Measurements from ENCODE around the gene LRRC23. TPM values are rescaled to one million over a fixed set of nuclear protein-coding genes. Genes with fewer than 3 reads are reported as not detected.
"Not testable (repeated sequence)": the region's sequence is repeated elsewhere in the genome, so short reads cannot be mapped to it uniquely, and the experiment has no call there.

Gene LRRC23
- total and polyA plus RNA-seq, 2 experiments from 2014 or later = 2.4 to 9.1 TPM

- DNase-seq (ENCODE audit: low spot score) (peak; percentile 100), ATAC-seq (peak; percentile 74)
- TF ChIP-seq CREB1 (CRISPR knock-in tag; IDR thresholded peaks at IDR 0.05; ENCODE audit: low read depth) (0 out of 2 replicates have a peak, but pooled peaks have one; percentile 25), STAT1 (IDR thresholded peaks at IDR 0.05; ENCODE audit: unreplicated experiment) (no peak), POLR2AphosphoS5 (IDR thresholded peaks at IDR 0.05; ENCODE audit: low read depth) (peak; percentile 86), REST (IDR thresholded peaks at IDR 0.05; ENCODE audit: unreplicated experiment) (no peak), ETS1 (IDR thresholded peaks at IDR 0.05) (0 out of 2 replicates have a peak, but pooled peaks have one; percentile 30)
- H2AFZ ChIP-seq = peak within 1 kb of the TSS; percentile 97
- peaks cover 39% of the 10 kb centered on the region for H3K4me1 ChIP-seq (ENCODE audit: insufficient read depth)
- peak within 1 kb of the TSS; percentile 91 for H3K27ac ChIP-seq (ENCODE audit: low read depth)
- Mint-ChIP-seq H3K9me3 (no peaks in the 10 kb centered on the region; the same call in 1 of the 3 replicates), H3K4me3 (peak within 1 kb of the TSS; percentile 92), H3K4me1 (peaks cover 41% of the 10 kb centered on the region), H3K27me3 (ENCODE audit: insufficient read depth, low read depth, poor library complexity) (peaks cover 41% of the 10 kb centered on the region), H3K36me3 (ENCODE audit: low read depth) (peaks cover 45% of the 10 kb centered on the region), H3K27ac (peak within 1 kb of the TSS; percentile 93)
- H3K4me2 ChIP-seq = peak within 1 kb of the TSS; percentile 100
- peaks cover 56% of the 10 kb centered on the region for H3F3A ChIP-seq (replicated peaks; ENCODE audit: low read depth)
- H3K27me3 ChIP-seq (ENCODE audit: insufficient read depth) = no peaks in the 10 kb centered on the region
- H3K4me3 ChIP-seq = peak within 1 kb of the TSS; percentile 99
- H3K36me3 ChIP-seq (ENCODE audit: insufficient read depth) = peaks cover 14% of the 10 kb centered on the region; the same call in 1 of the 2 replicates
- peaks cover 23% of the 10 kb centered on the region for H3K79me2 ChIP-seq (replicated peaks; ENCODE audit: insufficient read depth)
- H4K20me1 ChIP-seq (replicated peaks; ENCODE audit: insufficient read depth) = peaks cover 29% of the 10 kb centered on the region
- H3K9me2 ChIP-seq (ENCODE audit: insufficient read depth) = no peaks in the 10 kb centered on the region
Measured at GRCh38 chr12:6873094-6874014, 31.3 kb upstream of the LRRC23 start, which contains the start of gene SPSB2. Gene SPSB2, minus strand, starts transcription at chr12:6873303. Its CDS starts 402 bp downstream, at chr12:6872901.

- Mint-ChIP-seq H3K4me1 (peaks cover 34% of the 10 kb centered on the region), H3K36me3 (ENCODE audit: low read depth) (peaks cover 39% of the 10 kb centered on the region), H3K27me3 (ENCODE audit: insufficient read depth, low read depth, poor library complexity) (peaks cover 34% of the 10 kb centered on the region), H3K4me3 (peak overlapping the region; percentile 77), H3K27ac (peak overlapping the region; percentile 45; the same call in 1 of the 2 replicates)
- Histone ChIP-seq H3K4me2 (peak overlapping the region; percentile 82), H3K36me3 (ENCODE audit: insufficient read depth) (peaks cover 14% of the 10 kb centered on the region; the same call in 1 of the 2 replicates), H3K27ac (ENCODE audit: low read depth) (peak overlapping the region; percentile 91), H3F3A (replicated peaks; ENCODE audit: low read depth) (peaks cover 49% of the 10 kb centered on the region), H3K4me3 (peak overlapping the region; percentile 99), H2AFZ (peak overlapping the region; percentile 97), H4K20me1 (replicated peaks; ENCODE audit: insufficient read depth) (peaks cover 26% of the 10 kb centered on the region), H3K79me2 (replicated peaks; ENCODE audit: insufficient read depth) (peaks cover 16% of the 10 kb centered on the region; the same call in 1 of the 2 replicates), H3K4me1 (ENCODE audit: insufficient read depth) (peaks cover 34% of the 10 kb centered on the region)
- H3K9me2 ChIP-seq (ENCODE audit: insufficient read depth); H3K27me3 ChIP-seq (ENCODE audit: insufficient read depth); ATAC-seq; DNase-seq (ENCODE audit: low spot score); H3K9me3 Mint-ChIP-seq: not testable (repeated sequence)
Measured at GRCh38 chr12:6874015-6874368, 30.6 kb upstream of the LRRC23 start.

- H3K4me1 Mint-ChIP-seq; H3K9me3 Mint-ChIP-seq; H3K9me2 ChIP-seq (ENCODE audit: insufficient read depth); H3K4me1 ChIP-seq (ENCODE audit: insufficient read depth); H3K36me3 ChIP-seq (ENCODE audit: insufficient read depth); H3K79me2 ChIP-seq (replicated peaks; ENCODE audit: insufficient read depth); H3K4me3 Mint-ChIP-seq; H3K27me3 ChIP-seq (ENCODE audit: insufficient read depth); H3K27ac ChIP-seq (ENCODE audit: low read depth); H3K4me2 ChIP-seq; ATAC-seq; DNase-seq (ENCODE audit: low spot score); H3K27me3 Mint-ChIP-seq (ENCODE audit: insufficient read depth, low read depth, poor library complexity); H4K20me1 ChIP-seq (replicated peaks; ENCODE audit: insufficient read depth); H3K36me3 Mint-ChIP-seq (ENCODE audit: low read depth); H2AFZ ChIP-seq; H3K4me3 ChIP-seq; H3K27ac Mint-ChIP-seq: not testable (repeated sequence)
- H3F3A ChIP-seq (replicated peaks; ENCODE audit: low read depth) = peaks cover 12% of the 10 kb centered on the region; the same call in 1 of the 2 replicates
Measured at GRCh38 chr12:6879824-6880223, 24.8 kb upstream of the LRRC23 start.

Data from GM23338 (cell line).